Colonic mucosa (tissue), 4 donors: ENCODE data around the gene SLC12A3. TPM values are rescaled to one million over a fixed set of nuclear protein-coding genes. Genes with fewer than 3 reads are reported as not detected.
A peak's percentile ranks its signal among the peaks of the same experiment; 100 is the strongest.
"Not testable (repeated sequence)": the region's sequence is repeated elsewhere in the genome, so short reads cannot be mapped to it uniquely, and the experiment has no call there.

Experiments used
- DNase-seq: peaks from one replicate; pipeline ENCODE4 v3.0.0-alpha.2; 2020
- H3K27ac ChIP-seq: fragments of 200-600 bp; one replicate; pipeline ENCODE4 v1.8.0; 2021
- H3K27me3 ChIP-seq: fragments of 200-600 bp; one replicate; pipeline ENCODE4 v1.8.0; 2021
- H3K36me3 ChIP-seq: fragments of 200-600 bp; one replicate; pipeline ENCODE4 v1.8.0; 2021
- H3K4me1 ChIP-seq: fragments of 200-600 bp; one replicate; pipeline ENCODE4 v1.8.0; 2021; ENCODE audit warnings: mild to moderate bottlenecking
- H3K4me3 ChIP-seq: fragments of 200-600 bp; one replicate; pipeline ENCODE4 v1.8.0; 2021
- H3K9ac ChIP-seq, 2 donors: one replicate each; pipeline ENCODE4 v1.7.0; 2013; ENCODE audit warnings: control low read depth in 2 of 2, low read depth in 2 of 2, low read length in 2 of 2
- H3K9me3 ChIP-seq: fragments of 200-600 bp; one replicate; pipeline ENCODE4 v1.8.0; 2021
- CTCF ChIP-seq: fragments of 200-600 bp; IDR thresholded peaks from one replicate; pipeline ENCODE4 v1.8.0; 2022; ENCODE audit warnings: antibody characterized with exemption, mild to moderate bottlenecking
- intact Hi-C: fragments of 100-400 bp; cut with DNase I; formaldehyde crosslinking; loops from one replicate; pipeline ENCODE4 v1.14.1; 2022
- total RNA-seq, 2 donors: library from RNA; stranded (reverse); fragmentation: NEBNext Ultra II Directional in 1 of 2; extraction: Animal tissue kit (Norgen Biotek cat#: 25700) in 1 of 2; gene quantifications; one replicate each; pipeline ENCODE4 v1.2.1, GENCODE V29; 2021
- donor health status: healthy.
- donor health status: DM: no; HTN: no; CAD: no.
- donor health status: DM: no; HTN: no; CAD: no.

The SLC12A3 gene
- total RNA-seq, 2 donors from 2014 or later, result not detected

- Histone ChIP-seq H3K27me3 (no peaks in the 10 kb centered on the region), H3K4me1 (no peaks in the 10 kb centered on the region), H3K4me3 (no peak overlapping the region), H3K36me3 (no peaks in the 10 kb centered on the region), H3K9me3 (no peaks in the 10 kb centered on the region), H3K27ac (no peak overlapping the region), H3K9ac (no peak overlapping the region)
- peak; percentile 79 for TF ChIP-seq CTCF
- intact Hi-C loops, result loop anchor here (2.0 to 10.0 kb wide), 2 partner anchors 84 to 168 kb away; no protein-coding TSS in a partner anchor
- peak; percentile 54 for DNase-seq
These were observed 2.2 kb downstream of the SLC12A3 start for GRCh38 chr16:56866955-56867830.

DNA sequence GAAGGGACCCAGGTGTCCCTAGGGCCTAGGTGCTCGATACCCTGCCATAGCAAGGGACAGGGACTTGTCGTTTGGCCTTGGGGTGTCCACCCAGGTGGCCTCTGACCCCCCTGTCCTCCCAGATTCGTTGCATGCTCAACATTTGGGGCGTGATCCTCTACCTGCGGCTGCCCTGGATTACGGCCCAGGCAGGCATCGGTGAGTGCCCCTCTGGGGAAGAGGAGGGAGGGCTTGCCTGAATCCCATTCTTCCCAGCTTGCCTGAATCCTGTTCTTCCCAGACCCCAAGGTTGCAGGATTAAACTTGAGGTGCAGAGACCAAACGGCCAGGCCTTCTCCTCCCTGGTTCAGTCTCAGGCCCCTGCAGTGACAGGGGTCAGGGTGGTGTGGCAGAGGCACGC lies 3.2 kb downstream of the SLC12A3 start:
- Histone ChIP-seq H3K4me1 (no peaks in the 10 kb centered on the region), H3K9me3 (no peaks in the 10 kb centered on the region), H3K4me3 (no peak overlapping the region), H3K27ac (no peak overlapping the region), H3K27me3 (no peaks in the 10 kb centered on the region), H3K36me3 (no peaks in the 10 kb centered on the region), H3K9ac (no peak overlapping the region)
- no peak for DNase-seq
- intact Hi-C loops, result loop anchor here (10.0 kb wide), 1 partner anchor 167 kb away; no protein-coding TSS in a partner anchor
- no peak for TF ChIP-seq CTCF

DNA sequence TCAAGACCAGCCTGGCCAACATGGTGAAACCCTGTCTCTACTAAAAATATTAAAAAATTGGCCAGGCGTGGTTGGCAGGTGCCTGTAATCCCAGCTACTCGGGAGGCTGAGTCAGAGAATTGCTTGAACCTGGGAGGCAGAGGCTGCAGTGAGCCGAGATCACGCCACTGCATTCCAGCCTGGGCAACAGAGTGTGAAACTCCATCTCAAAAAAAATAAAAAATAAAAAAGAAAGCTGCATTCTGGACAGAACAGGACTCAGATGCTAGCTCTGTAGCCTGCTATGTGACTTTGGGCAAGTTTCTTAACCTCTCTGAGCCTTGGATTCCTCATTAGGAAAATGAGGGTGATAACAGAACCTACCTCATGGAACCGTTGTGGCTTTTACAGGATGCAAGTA lies 3.8 kb downstream of the SLC12A3 start:
- not testable (repeated sequence) for H3K9me3 ChIP-seq, H3K27me3 ChIP-seq, H3K4me1 ChIP-seq, DNase-seq, H3K9ac ChIP-seq, H3K4me3 ChIP-seq, H3K27ac ChIP-seq, H3K36me3 ChIP-seq
- intact Hi-C loops, result loop anchor here (10.0 kb wide), 1 partner anchor 166 kb away; no protein-coding TSS in a partner anchor

DNA sequence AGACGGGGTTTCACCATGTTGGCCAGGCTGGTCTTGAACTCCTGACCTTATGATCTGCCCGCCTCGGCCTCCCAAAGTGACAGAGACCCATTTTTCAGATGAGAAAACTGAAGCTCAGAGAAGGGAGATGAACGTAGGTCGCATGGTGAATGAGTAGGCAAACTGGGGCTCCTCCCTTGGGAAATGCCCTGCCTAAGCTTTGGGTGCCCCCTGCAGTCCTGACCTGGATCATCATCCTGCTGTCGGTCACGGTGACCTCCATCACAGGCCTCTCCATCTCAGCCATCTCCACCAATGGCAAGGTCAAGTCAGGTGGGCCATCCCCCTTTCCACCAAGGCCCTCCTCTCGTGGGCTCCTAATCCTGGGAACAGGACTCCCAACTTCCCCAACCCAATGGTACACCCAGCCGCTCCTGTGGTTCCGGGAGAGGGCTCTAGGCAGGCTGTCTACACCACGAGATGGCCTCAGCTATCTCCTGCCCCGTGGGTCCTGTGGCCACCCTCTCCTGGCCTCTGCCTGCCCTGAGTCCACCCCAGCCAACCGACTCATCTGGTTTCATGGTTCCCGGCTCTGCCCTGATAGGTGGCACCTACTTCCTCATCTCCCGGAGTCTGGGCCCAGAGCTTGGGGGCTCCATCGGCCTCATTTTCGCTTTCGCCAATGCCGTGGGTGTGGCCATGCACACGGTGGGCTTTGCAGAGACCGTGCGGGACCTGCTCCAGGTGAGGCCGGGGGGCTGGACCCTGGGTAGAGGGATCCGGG lies 4.7 kb downstream of the SLC12A3 start:
- H3K4me3 ChIP-seq, result no peak overlapping the region
- no peak overlapping the region for H3K27ac ChIP-seq
- intact Hi-C loops, result loop anchor here (10.0 kb wide), 1 partner anchor 165 kb away; no protein-coding TSS in a partner anchor
- no peak for TF ChIP-seq CTCF
- H3K27me3 ChIP-seq, result no peaks in the 10 kb centered on the region
- H3K4me1 ChIP-seq, result no peaks in the 10 kb centered on the region
- no peak for DNase-seq
- no peaks in the 10 kb centered on the region for H3K9me3 ChIP-seq
- H3K36me3 ChIP-seq, result no peaks in the 10 kb centered on the region
- no peak overlapping the region for H3K9ac ChIP-seq

DNA sequence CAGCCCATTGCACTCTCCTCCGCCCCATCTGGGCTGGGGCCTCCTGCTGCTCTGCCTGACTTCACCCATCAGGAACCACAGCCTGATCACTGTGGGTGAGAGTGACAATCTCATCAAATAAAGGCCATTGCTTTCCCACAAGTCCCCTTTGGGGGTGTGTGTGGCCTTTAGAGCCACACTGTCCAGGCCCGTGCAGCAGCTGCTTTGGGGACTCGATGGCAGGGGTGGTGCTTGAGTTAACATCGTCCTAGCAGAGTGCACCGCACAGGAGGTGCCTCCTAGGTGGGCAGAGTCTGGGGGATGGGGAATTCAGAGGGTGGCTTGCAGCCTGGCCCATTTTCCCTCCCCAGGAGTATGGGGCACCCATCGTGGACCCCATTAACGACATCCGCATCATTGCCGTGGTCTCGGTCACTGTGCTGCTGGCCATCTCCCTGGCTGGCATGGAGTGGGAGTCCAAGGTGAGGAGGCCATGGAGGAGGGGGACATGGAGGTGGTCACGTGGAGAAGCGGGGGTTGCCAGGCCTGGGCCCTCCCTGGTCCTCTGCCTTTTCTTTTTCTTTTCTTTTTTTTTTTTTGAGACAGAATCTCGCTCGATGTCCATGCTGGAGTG lies 5.4 kb downstream of the SLC12A3 start:
- Histone ChIP-seq H3K4me1 (no peaks in the 10 kb centered on the region), H3K9me3 (no peaks in the 10 kb centered on the region), H3K27ac (no peak overlapping the region), H3K36me3 (no peaks in the 10 kb centered on the region), H3K4me3 (no peak overlapping the region), H3K9ac (no peak overlapping the region), H3K27me3 (no peaks in the 10 kb centered on the region)
- DNase-seq, result no peak
- intact Hi-C loops, result no loop called here
- no peak for TF ChIP-seq CTCF
